ENCODE measurements around the gene OPRPN.

DNA sequence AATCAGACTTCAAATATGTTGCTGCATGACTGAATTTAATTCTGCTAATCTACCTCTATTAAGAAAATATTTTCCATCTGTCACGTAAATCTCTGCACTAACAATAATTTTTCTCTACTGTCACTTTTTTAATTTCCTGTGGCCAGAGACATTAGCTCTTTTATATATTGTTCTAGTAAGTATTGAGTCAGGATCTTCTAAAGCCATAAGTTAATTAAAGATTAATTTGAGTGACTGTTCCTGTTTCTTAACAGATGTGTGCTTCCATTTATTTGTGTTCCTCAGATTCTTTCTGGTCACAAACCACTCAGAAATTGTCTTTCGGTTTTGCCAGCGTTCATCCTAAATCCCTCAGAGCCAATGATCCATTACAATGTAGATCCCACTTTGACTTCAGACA is 17.2 kb upstream of the OPRPN start:
- TF ChIP-seq CTCF (conservative IDR thresholded peaks at IDR 0.05 in 1 of 2, IDR thresholded peaks at IDR 0.05 in 1 of 2; ENCODE audit: low read depth in 1 of 2, low read length in 2 of 2) = no peak
- TF ChIP-seq EZH2 (IDR thresholded peaks at IDR 0.05; ENCODE audit: low read length, missing control alignments) = no peak
